HEK293 (cell line): Measurements from ENCODE around the gene THSD4.

Source experiments
- CTCF ChIP-seq: fragments of 450-650 bp; formaldehyde crosslinking; IDR thresholded peaks from 2 replicates; pipeline ENCODE4 v1.5.1; 2016; ENCODE audit warnings: missing biosample characterization, missing genetic modification characterization
- YY1 ChIP-seq: fragments of 450-650 bp; formaldehyde crosslinking; IDR thresholded peaks from 2 replicates; pipeline ENCODE4 v1.5.1; 2018; ENCODE audit warnings: missing biosample characterization, missing genetic modification characterization
- ZFP3 ChIP-seq: fragments of 450-650 bp; formaldehyde crosslinking; IDR thresholded peaks from 2 replicates; pipeline ENCODE4 v1.5.1; 2016; ENCODE audit warnings: low read depth, missing biosample characterization, missing genetic modification characterization
- ZNF433 ChIP-seq: fragments of 450-650 bp; formaldehyde crosslinking; IDR thresholded peaks from 2 replicates; pipeline ENCODE4 v1.5.1; 2016; ENCODE audit warnings: missing biosample characterization, missing genetic modification characterization, low read depth
- ZNF558 ChIP-seq: fragments of 450-650 bp; formaldehyde crosslinking; IDR thresholded peaks from 2 replicates; pipeline ENCODE4 v1.5.1; 2016; ENCODE audit warnings: missing biosample characterization, missing genetic modification characterization
- ZNF621 ChIP-seq: fragments of 450-650 bp; formaldehyde crosslinking; IDR thresholded peaks from 2 replicates; pipeline ENCODE4 v1.5.1; 2017; ENCODE audit warnings: missing biosample characterization, missing genetic modification characterization

GRCh38 chr15:71149646-71150557 is 34.6 kb downstream of the THSD4 start:
- no peak for TF ChIP-seq CTCF
- TF ChIP-seq ZFP3, result no peak
- TF ChIP-seq ZNF621 (tag by site-specific recombination), result no peak
- TF ChIP-seq YY1, result no peak
- TF ChIP-seq ZNF558 (tag by site-specific recombination), result no peak
- no peak for TF ChIP-seq ZNF433 (tag by site-specific recombination)
